DMS79 (cell line): ENCODE measurements around the gene NFE2L1.
"Not testable (repeated sequence)": the region's sequence is repeated elsewhere in the genome, so short reads cannot be mapped to it uniquely, and the experiment has no call there.

Source experiments
- DNase-seq: peaks from one replicate; lab custom pipeline; 2025; lab: John Stamatoyannopoulos, UW

Gene NFE2L1

GRCh38 chr17:48067808-48068207 lies 19.6 kb downstream of the NFE2L1 start:
- not testable (repeated sequence) for DNase-seq

- DNase-seq: no peak
Measured at GRCh38 chr17:48068491-48068961, 20.4 kb downstream of the NFE2L1 start.

- no peak for DNase-seq
Measured at GRCh38 chr17:48070195-48070594, 22.0 kb downstream of the NFE2L1 start.

- DNase-seq: no peak
Measured at GRCh38 chr17:48071654-48072053, 23.5 kb downstream of the NFE2L1 start.

- not testable (repeated sequence) for DNase-seq
Measured at GRCh38 chr17:48072811-48073210, 24.7 kb downstream of the NFE2L1 start.

GRCh38 chr17:48073566-48074094 lies 25.5 kb downstream of the NFE2L1 start:
- DNase-seq: not testable (repeated sequence)

- peak; percentile 18 for DNase-seq
Measured at GRCh38 chr17:48074322-48075081, 26.3 kb downstream of the NFE2L1 start.

- DNase-seq: not testable (repeated sequence)
Measured at GRCh38 chr17:48077152-48077551, 29.0 kb downstream of the NFE2L1 start.

GRCh38 chr17:48081858-48082257 lies 33.7 kb downstream of the NFE2L1 start:
- DNase-seq: no peak

GRCh38 chr17:48084932-48085331 lies 36.8 kb downstream of the NFE2L1 start:
- DNase-seq: no peak

GRCh38 chr17:48093341-48094045 lies 45.3 kb downstream of the NFE2L1 start:
- no peak for DNase-seq

- DNase-seq: no peak
Measured at GRCh38 chr17:48095611-48096010, 47.5 kb downstream of the NFE2L1 start.

GRCh38 chr17:48100160-48100559 lies 52.0 kb downstream of the NFE2L1 start:
- no peak for DNase-seq

- peak; percentile 78 for DNase-seq
Measured at GRCh38 chr17:48100591-48101011, 52.4 kb downstream of the NFE2L1 start.

- peak; percentile 93 for DNase-seq
Measured at GRCh38 chr17:48101012-48101720, 53.0 kb downstream of the NFE2L1 start, which contains the start of gene CBX1. Gene CBX1, minus strand, starts transcription at chr17:48101478. Its CDS starts 24,474 bp downstream, at chr17:48077004.

GRCh38 chr17:48102043-48102750 lies 54.0 kb downstream of the NFE2L1 start:
- DNase-seq: no peak

GRCh38 chr17:48102798-48103715 lies 54.9 kb downstream of the NFE2L1 start:
- no peak for DNase-seq

GRCh38 chr17:48104440-48104839 lies 56.3 kb downstream of the NFE2L1 start:
- DNase-seq: no peak

- no peak for DNase-seq
Measured at GRCh38 chr17:48106802-48107136, 58.6 kb downstream of the NFE2L1 start.
